HL-60/S4 treated with phorbol 12-myristate 13-acetate at 8.2 ng/mL for 4 days and 3 days (cell line): ENCODE measurements around the gene DNAJC4.

Source experiments
- in situ Hi-C: fragments of 300-500 bp; cut with MboI; formaldehyde crosslinking; loops from 2 replicates; pipeline ENCODE4 v1.15.0; 2022; ENCODE audit warnings: low sequenced_read_pairs

The DNAJC4 gene

DNA sequence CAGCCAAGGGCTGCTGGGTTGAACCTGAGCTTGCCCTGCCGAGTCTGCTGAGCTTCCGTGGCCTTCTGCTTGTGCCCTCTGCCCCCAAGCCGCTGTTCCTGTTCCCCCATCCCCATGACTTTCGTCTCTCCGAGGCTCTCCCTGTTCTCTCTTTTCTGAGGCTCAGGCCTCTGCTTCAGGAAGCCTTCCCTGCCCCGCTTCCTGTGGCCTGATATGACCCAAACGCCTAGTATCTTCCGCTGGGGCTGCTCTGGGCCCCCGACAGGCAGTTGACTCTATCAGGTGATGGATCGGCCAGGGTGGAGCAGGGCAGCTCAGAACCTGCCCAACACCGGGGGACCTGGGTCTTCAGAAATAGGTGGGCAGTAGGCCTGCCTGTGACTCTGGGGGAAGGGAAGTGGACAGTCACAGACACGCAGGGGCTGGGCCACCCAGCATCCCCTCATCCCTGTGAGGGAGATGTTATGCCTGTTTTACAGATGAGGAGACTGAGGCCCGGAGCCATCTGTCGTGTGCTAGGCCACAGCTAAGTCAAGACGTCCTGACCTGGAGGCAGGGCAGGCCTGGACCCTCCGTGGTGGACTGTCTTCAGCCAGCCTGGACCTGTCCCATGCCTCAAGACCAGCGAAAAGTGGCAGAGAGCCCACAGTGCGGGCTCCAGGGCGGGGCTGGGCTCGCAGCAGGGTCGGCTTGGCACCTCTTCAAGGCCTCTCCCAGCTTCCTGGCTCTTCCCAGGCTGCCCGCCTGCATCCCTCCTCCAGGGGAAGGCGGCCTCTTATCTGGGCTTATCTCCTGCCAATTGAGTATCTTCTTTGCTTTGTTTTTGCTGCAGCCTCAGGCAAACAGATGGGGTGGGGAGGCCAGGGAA is 37.9 kb downstream of the DNAJC4 start:
- in situ Hi-C loops = no loop called here

DNA sequence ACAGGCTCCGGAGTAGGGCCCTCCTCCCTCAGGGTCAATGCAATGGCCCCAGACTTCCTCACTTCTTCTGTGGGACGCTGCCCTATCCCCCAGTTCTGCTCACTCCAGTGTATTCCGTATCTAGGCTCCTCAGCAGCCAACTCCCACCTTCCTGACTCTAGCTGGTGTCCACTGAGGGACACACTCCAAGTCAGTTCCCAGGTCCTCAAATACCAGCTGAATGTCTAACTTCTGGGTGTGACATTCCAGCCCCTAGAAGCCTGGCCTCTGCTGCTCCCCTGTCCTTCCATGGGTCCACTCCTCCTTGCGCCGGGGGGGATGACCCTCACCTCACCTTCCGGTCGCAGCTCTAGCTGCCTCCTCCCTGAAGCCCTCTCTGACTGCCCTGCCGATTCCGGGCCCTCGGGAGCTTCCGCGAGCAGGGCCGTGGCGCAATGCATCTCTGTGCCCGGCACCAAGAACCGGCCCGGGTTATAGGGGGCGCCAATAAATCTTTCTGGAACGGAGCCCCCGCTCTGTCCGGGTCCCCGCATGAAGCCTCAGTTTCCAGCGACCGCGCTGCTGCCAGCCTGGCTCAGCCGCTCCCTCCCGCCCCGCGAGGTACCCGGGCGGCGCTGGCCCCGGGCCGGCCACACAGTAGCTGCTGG is 38.7 kb downstream of the DNAJC4 start:
- in situ Hi-C loops = no loop called here

DNA sequence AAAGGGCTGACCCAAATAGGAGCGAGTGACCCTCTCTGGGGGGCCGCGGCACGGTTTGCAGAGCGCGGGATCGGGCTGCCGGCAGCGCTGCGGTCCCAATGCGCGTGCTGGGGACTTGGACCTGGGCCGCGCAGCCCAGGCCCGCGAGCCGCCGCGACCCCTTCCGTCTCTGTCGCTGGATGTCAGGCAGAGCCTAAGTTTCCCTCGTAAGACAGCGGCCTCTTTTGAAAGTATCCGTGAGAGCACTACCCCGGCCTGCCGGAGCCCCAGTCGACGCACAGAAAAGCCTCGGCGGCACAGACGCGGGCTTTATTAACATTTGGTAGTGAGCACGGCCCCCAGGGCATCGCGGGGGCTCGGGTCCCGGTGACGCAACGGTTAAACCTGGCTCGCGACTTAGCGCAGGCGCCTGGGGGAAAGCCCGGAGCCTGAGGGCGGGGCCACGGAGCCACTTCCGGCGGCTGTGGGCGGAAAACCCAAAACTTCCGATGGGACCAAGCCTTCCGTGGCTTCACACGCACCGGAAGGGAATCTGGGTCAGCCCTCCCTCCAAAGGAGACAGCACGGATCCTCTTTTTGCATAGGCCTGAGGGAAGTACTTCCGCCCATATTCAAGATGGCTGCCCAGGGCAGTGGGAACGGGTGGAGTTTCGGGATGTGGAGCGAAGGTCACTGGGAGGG is 39.3 kb downstream of the DNAJC4 start:
- in situ Hi-C loops = no loop called here

DNA sequence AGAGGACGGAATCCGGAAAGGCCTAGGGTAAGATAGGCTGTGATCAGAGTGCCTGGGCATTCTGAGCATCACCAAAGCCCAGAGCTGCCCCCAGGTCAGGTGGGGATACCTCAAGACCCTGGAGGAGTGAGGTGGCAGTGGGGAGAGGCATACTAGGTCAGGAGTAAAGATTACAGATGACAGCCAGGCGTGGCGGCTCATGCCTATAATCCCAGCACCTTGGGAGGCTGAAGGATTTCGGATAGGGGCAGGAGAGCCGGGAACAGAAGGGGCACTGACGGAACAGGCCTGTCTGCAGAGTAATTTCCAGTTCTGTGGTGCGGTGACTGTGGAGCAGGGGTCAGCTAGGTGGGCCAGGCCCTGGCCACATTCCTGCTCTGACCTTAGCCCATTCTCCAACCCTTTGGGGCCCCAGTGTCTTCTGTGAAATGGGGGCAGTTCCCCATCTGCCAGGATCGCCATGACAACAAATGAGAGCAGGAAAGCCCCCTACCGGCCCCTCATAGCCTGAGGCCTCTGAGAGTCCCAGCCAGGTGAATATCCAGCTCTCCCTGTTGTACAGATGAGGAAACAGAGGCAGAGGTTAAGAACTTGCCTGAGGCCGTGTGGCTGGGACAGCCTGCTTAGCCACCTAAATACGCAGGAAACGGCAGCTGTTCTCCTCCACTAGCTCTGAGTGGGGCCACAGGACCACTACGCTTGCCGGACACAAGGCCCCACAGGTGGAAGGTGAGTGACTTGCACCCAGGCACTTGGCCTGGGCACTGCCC is 44.9 kb downstream of the DNAJC4 start:
- in situ Hi-C loops = no loop called here

DNA sequence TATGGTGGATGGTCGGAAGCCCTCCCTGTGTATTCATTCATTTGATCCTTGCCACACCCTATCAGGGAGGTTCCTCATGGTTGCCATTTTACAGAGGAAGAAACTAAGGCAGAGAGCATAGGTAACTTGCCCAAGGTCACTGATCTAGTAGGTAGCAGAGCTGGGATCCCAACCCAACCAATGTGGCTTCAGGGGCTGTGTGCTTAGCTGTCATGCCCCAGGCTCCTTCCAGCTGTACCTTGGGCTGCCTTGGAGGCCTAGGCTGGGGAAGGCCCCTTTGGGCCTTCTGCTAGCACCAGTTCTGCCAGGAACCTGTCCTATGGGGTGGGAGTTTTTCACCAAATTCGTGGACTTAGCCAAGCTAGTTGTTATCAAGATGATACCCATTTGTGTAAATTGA is 45.5 kb downstream of the DNAJC4 start:
- in situ Hi-C loops = no loop called here

DNA sequence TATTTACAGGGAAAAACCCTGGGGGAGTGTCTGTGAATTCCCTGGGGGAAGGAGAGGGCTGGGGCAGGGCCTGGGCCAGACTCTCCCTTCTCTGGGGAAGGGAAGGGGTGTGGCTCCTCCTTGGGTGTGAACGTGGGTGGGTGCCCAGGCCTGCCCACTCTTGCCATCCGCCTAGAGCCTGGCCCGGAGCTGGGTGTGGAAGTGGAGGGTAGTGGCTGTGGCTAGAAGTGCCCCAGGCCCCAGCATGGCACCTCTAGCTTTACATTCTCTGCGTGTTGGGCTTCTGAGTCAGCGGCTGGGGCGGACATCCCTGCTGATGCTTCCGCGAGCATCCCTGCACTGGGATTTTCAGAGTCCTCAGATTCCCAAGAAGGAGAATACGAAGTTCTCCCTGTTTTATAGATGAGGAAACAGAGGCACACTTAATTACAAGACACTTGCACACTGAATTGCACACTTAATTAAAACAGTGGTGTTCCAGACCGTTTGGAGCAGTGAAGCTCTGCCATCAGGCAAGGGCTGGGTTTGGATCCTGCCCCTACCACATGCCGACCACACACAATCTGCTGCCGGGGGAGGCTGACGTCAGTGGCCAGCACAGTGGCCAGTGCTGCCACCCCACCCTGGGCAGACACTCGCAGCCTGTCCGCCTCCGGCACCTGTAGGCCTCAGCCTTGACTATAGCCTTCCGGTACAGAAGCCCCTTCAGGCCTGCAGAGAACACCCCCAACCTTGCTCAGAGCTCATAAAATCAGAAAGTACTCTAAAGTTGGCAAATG is 46.5 kb downstream of the DNAJC4 start:
- in situ Hi-C loops = no loop called here

DNA sequence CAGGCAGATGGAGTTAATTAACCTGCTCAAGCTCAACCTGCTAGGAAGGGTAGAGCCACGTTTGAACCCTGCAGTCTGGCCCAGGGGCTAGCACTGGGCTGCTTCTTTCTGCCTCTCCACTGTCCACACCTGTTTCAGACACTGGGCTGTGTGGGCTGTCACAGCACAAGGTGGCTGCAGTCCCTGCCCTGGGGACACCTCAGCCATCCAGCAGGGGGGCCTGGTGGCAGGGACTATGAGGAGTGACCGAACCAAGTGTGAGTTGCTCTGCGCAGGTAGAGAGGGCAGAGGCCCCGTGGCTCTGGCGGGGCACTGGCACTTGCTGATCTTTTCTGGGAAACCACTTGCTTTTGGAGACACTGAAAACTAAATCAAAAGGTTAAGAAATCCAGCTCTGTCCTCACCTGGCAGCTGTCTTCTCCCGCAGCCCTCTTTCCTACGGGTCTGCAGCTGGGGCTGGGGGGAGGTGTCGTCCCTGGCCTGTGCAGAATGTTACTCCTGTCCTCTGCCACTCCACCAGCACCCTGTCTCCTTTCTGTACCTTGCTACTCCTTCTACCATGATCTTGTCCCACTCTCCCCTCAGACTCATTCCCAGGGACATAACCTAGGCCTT is 48.3 kb downstream of the DNAJC4 start:
- in situ Hi-C loops = no loop called here

DNA sequence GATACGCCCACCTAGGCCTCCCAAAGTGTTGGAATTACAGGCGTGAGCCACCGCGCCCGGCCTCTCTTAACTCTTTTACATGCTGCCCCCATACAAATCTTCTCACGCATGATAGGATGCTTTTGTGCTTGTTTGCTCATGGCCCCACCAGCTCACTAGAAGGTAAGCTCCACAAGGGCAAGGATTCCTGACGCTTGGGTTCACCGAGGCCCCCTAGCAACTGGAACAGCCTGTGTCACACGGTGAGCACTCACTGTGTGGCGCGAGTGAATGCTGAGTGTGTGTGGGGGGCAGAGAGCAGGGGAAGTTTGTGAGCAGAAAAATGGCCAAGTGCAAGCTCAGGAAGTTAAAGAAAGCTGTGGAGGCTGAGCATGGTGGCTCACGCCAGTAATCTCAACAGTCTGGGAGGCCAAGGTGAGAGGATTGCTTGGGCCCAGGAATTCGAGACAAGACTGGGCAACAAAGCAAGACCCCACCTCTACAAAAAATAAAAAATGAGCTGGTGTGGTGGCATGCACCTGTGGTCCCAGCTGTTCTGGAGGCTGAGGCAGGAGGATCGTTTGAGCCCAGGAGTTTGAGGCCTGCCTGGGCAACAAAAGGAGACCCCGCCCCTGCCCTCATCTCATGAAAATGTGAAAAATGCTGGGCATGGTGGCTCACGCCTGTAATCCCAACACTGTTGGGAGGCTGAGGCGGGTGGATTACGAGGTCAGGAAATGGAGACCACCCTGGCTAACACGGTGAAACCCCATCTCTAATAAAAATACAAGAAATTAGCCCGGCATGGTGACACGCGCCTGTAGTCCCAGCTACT is 51.8 kb downstream of the DNAJC4 start:
- in situ Hi-C loops = no loop called here

DNA sequence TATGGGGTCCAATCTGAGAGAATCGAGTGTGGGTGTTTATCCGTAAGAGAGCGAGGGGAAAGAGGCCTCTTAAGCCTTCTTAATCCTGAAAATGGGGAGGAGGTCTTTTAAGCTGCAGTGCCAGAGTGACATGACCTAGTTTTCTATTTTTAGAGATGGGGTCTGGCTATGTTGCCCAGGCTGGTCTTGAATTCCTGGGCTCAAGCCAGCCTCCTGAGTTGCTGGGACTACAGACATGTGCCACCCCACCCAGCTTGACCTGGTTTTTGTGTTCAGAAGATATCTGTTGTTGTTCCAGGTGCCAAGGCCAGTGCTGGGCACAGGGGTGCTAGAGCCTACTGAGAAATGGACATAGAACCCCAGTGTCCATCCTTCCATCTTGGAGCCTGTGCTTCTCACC is 52.7 kb downstream of the DNAJC4 start:
- in situ Hi-C loops = no loop called here
